Measurements from ENCODE around the gene NIM1K.

DNA sequence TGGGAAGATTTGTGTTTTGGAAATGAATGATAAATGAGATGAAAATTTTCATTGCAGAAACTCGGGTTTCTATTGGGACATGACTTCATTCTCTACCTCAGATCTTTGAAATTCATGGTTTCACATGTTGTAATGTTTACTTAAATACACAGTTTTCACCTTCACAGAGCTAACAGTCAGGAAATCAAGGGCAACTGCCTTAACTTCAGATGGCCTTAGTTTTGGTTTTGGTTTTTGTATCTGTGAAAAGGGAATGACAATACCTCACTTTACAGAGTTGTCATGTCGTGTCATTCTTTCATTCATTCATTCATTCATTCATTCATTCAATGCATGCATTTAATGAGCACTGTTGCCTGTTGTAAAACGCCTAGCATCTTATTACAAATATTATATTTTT, 41.9 kb downstream of the NIM1K start:
- TF ChIP-seq, protein P1, sequence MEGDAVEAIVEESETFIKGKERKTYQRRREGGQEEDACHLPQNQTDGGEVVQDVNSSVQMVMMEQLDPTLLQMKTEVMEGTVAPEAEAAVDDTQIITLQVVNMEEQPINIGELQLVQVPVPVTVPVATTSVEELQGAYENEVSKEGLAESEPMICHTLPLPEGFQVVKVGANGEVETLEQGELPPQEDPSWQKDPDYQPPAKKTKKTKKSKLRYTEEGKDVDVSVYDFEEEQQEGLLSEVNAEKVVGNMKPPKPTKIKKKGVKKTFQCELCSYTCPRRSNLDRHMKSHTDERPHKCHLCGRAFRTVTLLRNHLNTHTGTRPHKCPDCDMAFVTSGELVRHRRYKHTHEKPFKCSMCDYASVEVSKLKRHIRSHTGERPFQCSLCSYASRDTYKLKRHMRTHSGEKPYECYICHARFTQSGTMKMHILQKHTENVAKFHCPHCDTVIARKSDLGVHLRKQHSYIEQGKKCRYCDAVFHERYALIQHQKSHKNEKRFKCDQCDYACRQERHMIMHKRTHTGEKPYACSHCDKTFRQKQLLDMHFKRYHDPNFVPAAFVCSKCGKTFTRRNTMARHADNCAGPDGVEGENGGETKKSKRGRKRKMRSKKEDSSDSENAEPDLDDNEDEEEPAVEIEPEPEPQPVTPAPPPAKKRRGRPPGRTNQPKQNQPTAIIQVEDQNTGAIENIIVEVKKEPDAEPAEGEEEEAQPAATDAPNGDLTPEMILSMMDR (IDR thresholded peaks at IDR 0.05), result no peak
- no peak for TF ChIP-seq EZH2 (IDR thresholded peaks at IDR 0.05; ENCODE audit: borderline replicate concordance, insufficient read depth, low read depth, low read length, poor library complexity, severe bottlenecking)
